ENCODE measurements around the gene MUC5B.
"Not testable (repeated sequence)": the region's sequence is repeated elsewhere in the genome, so short reads cannot be mapped to it uniquely, and the experiment has no call there.

GRCh38 chr11:1191786-1192470, 30.9 kb upstream of the MUC5B start:
- not testable (repeated sequence) for TF ChIP-seq NFIC (IDR thresholded peaks at IDR 0.05; ENCODE audit: low read length); PCBP1 (IDR thresholded peaks at IDR 0.05; ENCODE audit: borderline replicate concordance, low read depth, low read length); TFDP2 (CRISPR knock-in tag; IDR thresholded peaks at IDR 0.05); SIN3A (IDR thresholded peaks at IDR 0.05; ENCODE audit: borderline replicate concordance, low read depth, low read length); SMARCE1 (IDR thresholded peaks at IDR 0.05; ENCODE audit: borderline replicate concordance); POLR2A (IDR thresholded peaks at IDR 0.05; ENCODE audit: insufficient read depth in 1 of 2, low read depth in 2 of 2, low read length in 2 of 2); EZH2 (conservative IDR thresholded peaks at IDR 0.05; ENCODE audit: low read depth, low read length); STAT6 (CRISPR knock-in tag; IDR thresholded peaks at IDR 0.05; ENCODE audit: borderline replicate concordance); SIN3B (IDR thresholded peaks at IDR 0.05; ENCODE audit: low read length); CTCF (CRISPR knock-in tag; IDR thresholded peaks at IDR 0.05); ZBTB39 (CRISPR knock-in tag; IDR thresholded peaks at IDR 0.05); ZNF136 (CRISPR knock-in tag; IDR thresholded peaks at IDR 0.05; ENCODE audit: low read depth); ZFP37 (CRISPR knock-in tag; IDR thresholded peaks at IDR 0.05; ENCODE audit: borderline replicate concordance)

Measured in HepG2 (cell line).